Amygdala (tissue), 56 donors: ENCODE measurements around the gene INTS11.
"Not testable (repeated sequence)": the region's sequence is repeated elsewhere in the genome, so short reads cannot be mapped to it uniquely, and the experiment has no call there.

Experiments
- DNase-seq, 56 donors: peaks; one replicate each; lab custom pipeline; 2025; lab: John Stamatoyannopoulos, UW

The INTS11 gene

GRCh38 chr1:1316199-1316598 lies 8.3 kb downstream of the INTS11 start:
- not testable (repeated sequence) for DNase-seq

DNA sequence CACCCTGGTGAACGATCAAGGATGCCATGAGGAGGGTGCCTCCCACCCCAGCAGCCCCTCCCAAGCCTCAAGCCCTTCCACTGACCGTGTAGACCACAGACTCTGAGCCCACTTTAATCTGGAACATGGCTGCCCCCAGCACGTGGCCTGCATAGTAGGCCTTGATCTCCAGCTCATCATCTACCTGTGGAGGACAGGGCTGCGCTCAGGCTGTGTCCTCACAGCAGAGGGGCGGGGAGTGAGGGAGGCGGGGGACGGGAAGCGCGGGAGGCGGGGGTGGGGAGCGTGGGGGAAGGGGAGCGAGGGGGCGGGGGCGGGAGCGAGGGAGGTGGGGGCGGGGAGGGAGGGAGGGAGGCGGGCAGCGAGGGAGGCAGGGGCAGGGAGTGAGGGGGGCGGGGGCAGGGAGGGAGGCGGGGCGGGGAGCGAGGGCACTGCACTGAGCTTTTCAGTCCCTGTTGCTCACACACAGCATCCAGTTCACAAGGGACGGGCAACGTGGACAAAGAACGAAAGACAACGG lies 9.0 kb downstream of the INTS11 start:
- DNase-seq: no peak

DNA sequence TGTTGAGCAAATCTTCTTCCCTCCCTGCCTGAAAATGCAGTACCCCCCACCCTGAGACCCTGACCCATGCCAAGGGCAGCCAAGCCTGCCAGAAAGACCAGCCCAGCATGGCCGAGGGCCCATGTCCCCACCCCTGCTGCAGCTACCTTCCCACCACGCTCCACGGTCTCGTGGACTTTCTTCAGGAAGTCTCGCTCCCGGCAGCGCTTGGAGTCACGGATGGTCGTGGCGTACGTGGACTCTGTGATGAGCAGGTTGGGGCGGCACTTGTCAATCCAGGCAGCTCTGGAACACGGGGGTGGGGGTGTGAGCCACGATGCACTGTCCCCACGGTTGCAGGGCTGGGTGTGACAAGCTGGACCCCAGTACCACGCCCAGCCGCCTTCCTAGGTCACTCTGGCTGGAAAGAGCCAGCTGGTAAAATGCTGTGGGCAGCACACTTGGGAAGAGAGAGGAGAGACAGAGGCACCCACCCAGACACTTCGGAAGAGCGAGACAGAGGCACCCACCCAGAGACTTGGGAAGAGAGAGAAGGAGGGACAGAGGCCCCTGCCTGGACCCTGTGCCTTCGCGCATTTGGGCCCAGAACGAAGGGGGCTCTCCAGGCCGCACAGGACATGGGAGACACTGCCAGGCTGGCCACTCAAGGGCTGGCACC lies 9.7 kb downstream of the INTS11 start:
- DNase-seq: no peak

- no peak for DNase-seq
These were observed 10.2 kb downstream of the INTS11 start for GRCh38 chr1:1314237-1314586.

- DNase-seq: no peak
These were observed 10.8 kb downstream of the INTS11 start for GRCh38 chr1:1313500-1314236.

GRCh38 chr1:1312450-1313314 lies 11.8 kb downstream of the INTS11 start:
- no peak for DNase-seq

DNA sequence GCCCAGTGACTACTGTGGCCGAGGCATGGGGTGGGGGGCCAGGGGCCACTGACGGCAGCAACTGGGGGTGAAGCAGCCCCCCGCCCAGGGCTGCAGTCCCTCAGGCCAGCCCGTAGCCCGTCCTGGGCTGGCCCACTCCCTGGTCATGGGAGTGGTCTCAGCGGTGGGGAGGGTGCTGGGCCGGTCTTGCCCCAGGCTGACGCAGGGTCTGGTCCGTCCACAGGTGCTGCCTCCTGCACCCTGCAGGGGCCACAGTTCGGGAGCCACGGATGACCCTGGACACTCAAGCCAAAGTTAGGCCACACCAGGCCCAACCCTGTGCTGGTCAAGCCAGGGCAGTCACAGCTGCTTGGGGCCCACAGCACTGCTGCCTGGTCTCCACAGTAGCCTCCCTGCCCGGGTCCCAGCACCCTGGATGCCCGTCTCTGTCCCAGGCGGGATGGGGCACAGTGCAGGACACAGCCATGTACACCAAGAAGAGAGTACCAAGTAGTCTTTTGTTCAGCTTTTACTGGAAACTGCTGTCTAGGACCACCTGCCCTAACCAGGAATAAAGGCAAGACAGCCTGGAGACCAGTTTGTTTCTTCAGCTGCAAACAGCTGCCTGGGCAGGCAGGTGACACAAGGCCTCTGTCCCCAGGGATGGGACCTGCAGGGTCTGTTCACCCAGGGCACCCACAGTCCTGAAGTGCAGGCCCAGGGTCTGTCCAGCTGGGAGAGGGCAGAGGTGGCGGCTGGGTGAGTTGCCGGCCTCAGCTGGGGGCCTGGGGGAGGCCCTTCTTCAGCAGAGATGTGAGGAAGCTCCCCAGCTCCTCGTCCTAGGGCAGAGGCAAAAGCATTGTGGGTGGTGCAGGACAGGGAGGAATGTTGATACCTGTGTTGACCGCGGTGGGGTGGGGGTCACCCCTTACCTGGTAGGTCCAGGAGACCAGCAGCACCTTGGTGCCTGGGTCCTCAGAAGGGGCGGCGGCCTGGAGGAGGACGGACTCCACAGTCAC lies 13.1 kb downstream of the INTS11 start:
- DNase-seq: no peak

DNA sequence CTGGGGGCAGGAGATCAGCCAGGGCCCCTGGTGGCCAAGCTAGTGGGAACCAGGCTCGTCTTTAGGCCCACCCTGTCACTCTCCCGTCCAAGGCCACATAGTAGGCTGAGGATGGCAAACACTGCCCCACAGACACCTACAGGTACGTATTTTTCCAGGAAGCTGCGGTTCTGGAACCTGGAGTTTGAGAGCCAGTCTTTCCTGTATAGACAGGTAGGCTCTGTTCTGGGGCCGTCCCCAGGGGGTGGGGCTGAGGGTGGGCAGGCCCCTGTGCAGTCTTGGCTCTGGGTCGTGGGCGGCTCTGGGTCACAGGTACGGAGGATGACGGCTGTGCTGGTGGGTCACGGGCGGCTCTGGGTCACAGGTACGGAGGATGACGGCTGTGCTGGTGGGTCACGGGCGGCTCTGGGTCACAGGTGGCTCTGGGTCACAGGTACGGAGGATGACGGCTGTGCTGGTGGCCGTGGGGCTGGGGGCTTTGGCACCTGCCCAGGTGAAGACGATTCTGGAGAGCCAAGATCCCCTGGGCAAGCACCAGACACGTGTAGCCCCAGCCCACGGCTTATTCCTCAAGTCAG lies 13.9 kb downstream of the INTS11 start:
- no peak for DNase-seq

DNA sequence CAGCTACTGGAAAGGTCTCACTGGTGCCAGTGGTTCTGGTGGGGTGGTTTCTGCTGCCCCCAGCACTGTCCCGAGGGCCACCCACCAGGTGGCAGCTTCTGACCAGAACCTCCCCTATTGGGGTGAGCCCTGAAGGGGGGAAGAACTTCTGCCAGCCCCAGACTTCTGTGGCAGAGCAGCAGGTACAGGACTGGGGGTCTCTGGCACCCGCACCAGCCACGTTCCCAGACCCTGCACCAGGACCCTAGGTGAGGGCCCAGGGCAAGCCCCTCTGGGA lies 14.4 kb downstream of the INTS11 start:
- no peak for DNase-seq

- peak in 1 of 56 donors; percentile 15 for DNase-seq
These were observed 15.0 kb downstream of the INTS11 start for GRCh38 chr1:1309251-1310108.

- DNase-seq: peak in 2 of 56 donors; percentile 54 to 55
These were observed 15.7 kb downstream of the INTS11 start for GRCh38 chr1:1308756-1309250.

- DNase-seq: peak in 55 of 56 donors; percentile 61 to 98 (median 88)
These were observed 16.3 kb downstream of the INTS11 start, which contains the start of the genes ACAP3 and PUSL1 for GRCh38 chr1:1307923-1308755. ACAP3 (minus strand) TSS chr1:1307930; CDS start chr1:1307815, 115 bp downstream. PUSL1 (plus strand) TSS chr1:1308597; CDS start chr1:1308644, 47 bp downstream.

DNA sequence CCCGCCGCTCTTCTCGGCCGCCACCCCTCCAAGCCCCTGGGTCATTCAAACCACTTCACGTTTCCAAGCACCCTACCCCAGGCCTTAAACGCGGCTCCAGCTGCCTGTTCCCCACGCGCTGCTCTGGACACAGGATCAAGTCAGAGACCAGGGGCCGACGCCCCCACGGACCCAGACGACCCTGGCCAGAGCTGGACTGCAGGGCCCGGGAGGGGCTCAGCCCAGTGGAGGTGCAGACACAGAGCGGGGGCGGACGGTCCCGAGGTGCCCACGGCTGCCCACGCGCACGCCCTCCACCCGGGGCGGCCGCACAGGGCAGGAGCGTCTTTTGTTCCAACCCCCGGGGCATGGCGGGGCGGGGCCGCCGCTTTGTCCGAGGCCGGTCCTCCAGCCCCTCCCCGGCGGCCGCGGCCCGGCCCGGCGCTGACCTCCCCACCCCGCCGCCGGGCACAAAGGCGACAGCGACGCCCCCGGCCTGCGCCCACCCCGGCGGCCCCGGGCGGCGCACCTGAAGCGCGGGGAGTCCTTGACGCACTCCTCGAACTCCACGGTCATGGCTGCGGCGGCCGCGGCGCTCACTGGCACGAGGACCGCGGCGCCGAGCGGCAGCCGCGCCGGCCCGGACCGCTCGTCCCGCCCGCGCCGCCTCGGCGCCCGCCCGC lies 17.1 kb downstream of the INTS11 start:
- peak in 7 of 56 donors; percentile 27 to 63 (median 55) for DNase-seq

DNA sequence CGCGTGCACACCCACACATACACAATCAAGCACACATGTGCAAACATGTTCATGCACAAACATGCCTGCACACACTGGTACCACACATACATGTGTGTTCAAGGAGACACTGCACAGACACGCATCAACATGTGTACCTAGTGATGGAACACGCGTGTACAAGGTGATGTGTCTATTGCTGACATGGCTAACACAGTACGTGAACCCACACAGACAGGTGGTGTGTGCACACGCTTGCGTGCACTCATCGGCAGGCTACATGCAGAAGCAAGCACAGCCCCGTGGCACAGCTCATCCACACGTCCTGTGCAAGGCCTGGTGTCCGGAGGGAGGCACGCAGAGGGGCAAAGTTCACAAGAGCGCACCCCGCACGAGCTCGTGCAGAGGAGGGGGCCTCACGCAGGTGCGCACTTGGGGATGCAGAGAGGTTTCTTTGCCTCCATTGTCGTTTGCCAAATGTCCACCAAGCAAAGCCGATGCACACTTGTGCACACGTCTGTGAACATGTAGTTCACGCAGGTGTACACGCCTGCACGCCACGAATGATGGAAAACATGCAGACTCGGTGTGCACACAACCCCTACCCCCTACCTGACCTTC lies 17.7 kb downstream of the INTS11 start:
- peak in 2 of 56 donors; percentile 11 to 46 for DNase-seq

- DNase-seq: peak in 1 of 56 donors; percentile 26
These were observed 18.3 kb downstream of the INTS11 start for GRCh38 chr1:1306070-1306660.
